B cell (primary cell): ENCODE data around the gene KLHL2. TPM values are rescaled to one million over a fixed set of nuclear protein-coding genes. Genes with fewer than 3 reads are reported as not detected.

Source experiments
- ATAC-seq: fragments of 200-7000 bp; cut with Tn5 transposase; one replicate; pipeline ENCODE4 v1.10.0; 2021; ENCODE audit warnings: low read depth, mild to moderate bottlenecking, moderate number of reproducible peaks, moderate library complexity
- CTCF ChIA-PET: fragments of 350-600 bp; sonication (Branson Sonifier 250); formaldehyde crosslinking; loops from one replicate; lab custom pipeline; 2021; ENCODE audit warnings: antibody characterized with exemption, inconsistent platforms; lab: Charles Lee
- POLR2A ChIA-PET: fragments of 350-600 bp; sonication (Branson Sonifier 250); formaldehyde crosslinking; loops from one replicate; lab custom pipeline; 2021; ENCODE audit warnings: antibody characterized with exemption; lab: Charles Lee
- DNase-seq: peaks from one replicate; pipeline ENCODE4 v3.0.0; 2013
- H2AFZ ChIP-seq: 2 replicates; pipeline ENCODE4 v1.6.1; 2012; ENCODE audit warnings: mild to moderate bottlenecking, low read depth, low read length; ENCODE audit not compliant: insufficient read depth, poor library complexity, severe bottlenecking
- H3K27ac ChIP-seq, 2 donors: 1 replicate in 1 of 2; 2 replicates in 1 of 2; pipeline ENCODE4 v1.5.1; 2012 to 2013; ENCODE audit warnings: low read length in 2 of 2, mild to moderate bottlenecking in 2 of 2, moderate library complexity in 1 of 2
- H3K27me3 ChIP-seq, 4 experiments: fragments of 200-600 bp in 1 of 4; sonication (generic) in 1 of 4; replicated peaks in 1 of 4; 1 replicate in 2 of 4; 2 replicates in 2 of 4; pipeline versions ENCODE4 v1.6.1 to v1.7.0; 2013 to 2016; ENCODE audit warnings: low read length in 3 of 4, mild to moderate bottlenecking in 2 of 4, mixed read lengths in 1 of 4, moderate library complexity in 1 of 4; ENCODE audit not compliant: insufficient read depth in 4 of 4, control insufficient read depth in 3 of 4; ENCODE audit errors: control extremely low read depth in 1 of 4
- H3K36me3 ChIP-seq, 2 experiments: replicated peaks in 1 of 2; 1 replicate in 1 of 2; 2 replicates in 1 of 2; pipeline versions ENCODE4 v1.6.1 to v1.7.1; 2013; ENCODE audit warnings: low read length in 1 of 2; ENCODE audit not compliant: insufficient read depth in 2 of 2, control insufficient read depth in 1 of 2; ENCODE audit errors: control extremely low read depth in 1 of 2, extremely low read depth in 1 of 2
- H3K4me1 ChIP-seq, 2 donors: fragments of 200-600 bp in 1 of 2; sonication (generic) in 1 of 2; 1 replicate in 1 of 2; 2 replicates in 1 of 2; pipeline versions ENCODE4 v1.5.1 to v1.6.1; 2013 to 2017; ENCODE audit warnings: low read length in 2 of 2; ENCODE audit not compliant: control insufficient read depth in 2 of 2, insufficient read depth in 2 of 2
- H3K4me2 ChIP-seq: replicated peaks from 2 replicates; pipeline ENCODE3; 2012; ENCODE audit warnings: mild to moderate bottlenecking, low read depth, low read length; ENCODE audit not compliant: poor library complexity, severe bottlenecking
- H3K4me3 ChIP-seq, 5 experiments: fragments of 200-600 bp in 1 of 5; sonication (generic) in 1 of 5; 1 replicate in 3 of 5; 2 replicates in 2 of 5; pipeline versions ENCODE4 v1.5.1 to v1.7.0; 2011 to 2016; ENCODE audit warnings: low read length in 4 of 5, mild to moderate bottlenecking in 4 of 5, low read depth in 2 of 5, control low read depth in 1 of 5, moderate library complexity in 1 of 5; ENCODE audit not compliant: insufficient read depth in 1 of 5; ENCODE audit errors: control extremely low read depth in 1 of 5, extremely low read depth in 1 of 5
- H3K79me2 ChIP-seq: fragments of 200-600 bp; sonication (generic); one replicate; pipeline ENCODE4 v1.6.0; 2016; ENCODE audit warnings: low read length; ENCODE audit not compliant: control insufficient read depth, insufficient read depth
- H3K9ac ChIP-seq: fragments of 200-600 bp; sonication (generic); 2 replicates; pipeline ENCODE4 v1.6.1; 2017; ENCODE audit warnings: mild to moderate bottlenecking, low read length, moderate library complexity
- H3K9me3 ChIP-seq, 3 donors: one replicate each; pipeline versions ENCODE4 v1.6.1 to v1.7.1; 2013; ENCODE audit warnings: low read length in 2 of 3; ENCODE audit not compliant: control insufficient read depth in 2 of 3, insufficient read depth in 1 of 3; ENCODE audit errors: control extremely low read depth in 1 of 3
- H4K20me1 ChIP-seq: 2 replicates; pipeline ENCODE4 v1.6.0; 2012; ENCODE audit warnings: mild to moderate bottlenecking, low read length; ENCODE audit not compliant: insufficient read depth, control insufficient read depth, poor library complexity, severe bottlenecking
- H3K27ac Mint-ChIP-seq: one replicate; pipeline ENCODE4 v1.8.0; 2021; ENCODE audit warnings: mixed read lengths
- H3K27me3 Mint-ChIP-seq: one replicate; pipeline ENCODE4 v1.8.0; 2021; ENCODE audit warnings: mixed read lengths
- H3K4me1 Mint-ChIP-seq: one replicate; pipeline ENCODE4 v1.8.0; 2021; ENCODE audit warnings: mixed read lengths
- H3K4me3 Mint-ChIP-seq: one replicate; pipeline ENCODE4 v1.8.0; 2021; ENCODE audit warnings: mixed read lengths
- H3K9me3 Mint-ChIP-seq: one replicate; pipeline ENCODE4 v1.8.0; 2022; ENCODE audit warnings: mixed read lengths; ENCODE audit not compliant: insufficient read depth
- EZH2 ChIP-seq: IDR thresholded peaks from 2 replicates; pipeline ENCODE4 v1.6.1; 2012; ENCODE audit warnings: borderline replicate concordance, low read depth, mild to moderate bottlenecking, moderate library complexity, low read length; ENCODE audit not compliant: insufficient read depth, poor library complexity, severe bottlenecking
- WGBS: methylation state at CpG from one replicate; pipeline ENCODE4 v1.1.5; 2013; ENCODE audit warnings: missing lambda C conversion rate; ENCODE audit not compliant: insufficient coverage; 5-methylcytosine and 5-hydroxymethylcytosine counted together
- intact Hi-C: fragments of 100-400 bp; cut with micrococcal nuclease; formaldehyde crosslinking; loops from one replicate; pipeline ENCODE4 v1.10.0; 2022
- polyA plus RNA-seq: library from polyadenylated mRNA; depleted of rRNA; stranded (reverse); fragments of >200 nt; gene quantifications from 2 replicates; pipeline ENCODE4 v1.2.3, GENCODE V29; 2012
- total RNA-seq, 2 donors: library from RNA; stranded (reverse); fragments of 120-200 nt in 1 of 2; gene quantifications; 1 replicate in 1 of 2; 2 replicates in 1 of 2; pipeline versions ENCODE4 v1.2.3 to v1.2.4, GENCODE V29; 2013 to 2022
- TF ChIP-seq, protein P1 (sequence below): fragments of 200-600 bp; IDR thresholded peaks from one replicate; pipeline ENCODE4 v1.8.0; 2022; ENCODE audit warnings: antibody characterized with exemption, mild to moderate bottlenecking

The KLHL2 gene
- total and polyA plus RNA-seq, 2 donors (not counting 1 experiment from before 2014, with no cell fraction given), result 7.8 to 77.5 TPM

DNA sequence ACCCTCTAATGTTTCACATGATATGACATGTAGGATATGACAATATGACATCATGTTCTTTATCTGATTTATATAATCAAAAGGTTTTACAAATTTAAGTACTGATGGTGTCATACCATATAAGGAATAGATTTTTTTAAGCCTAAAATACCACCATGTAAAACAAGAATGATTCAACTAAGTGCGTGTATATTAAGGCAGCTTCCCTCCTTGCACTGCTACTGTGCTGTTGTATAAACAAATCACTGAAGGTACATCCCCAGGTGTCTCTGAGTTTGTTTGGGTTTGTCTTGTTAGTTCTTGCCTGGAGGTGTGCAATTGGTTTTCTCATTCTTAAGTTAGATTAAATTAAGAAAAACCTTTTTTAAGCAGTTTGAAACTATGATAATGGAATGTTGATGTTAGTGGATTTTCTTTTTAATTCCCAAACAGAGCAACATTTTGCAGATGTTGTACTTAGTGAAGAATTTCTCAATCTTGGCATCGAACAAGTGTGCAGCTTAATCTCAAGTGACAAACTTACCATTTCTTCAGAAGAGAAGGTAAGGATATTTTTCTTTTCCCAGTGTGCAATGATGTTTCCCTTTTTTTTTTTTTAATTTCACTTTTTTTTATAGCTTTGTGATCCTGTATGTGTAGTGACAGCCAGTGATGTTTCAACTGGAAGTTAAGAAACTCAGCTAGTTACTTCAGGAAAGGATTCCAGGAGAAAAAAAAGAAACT lies 86.7 kb downstream of the KLHL2 start:
- Mint-ChIP-seq H3K9me3 (no peaks in the 10 kb centered on the region), H3K4me1 (peaks cover 38% of the 10 kb centered on the region), H3K27me3 (no peaks in the 10 kb centered on the region), H3K4me3 (peak overlapping the region; percentile 83), H3K27ac (peak overlapping the region; percentile 85)
- ChIA-PET CTCF (interaction anchor here (0.7 to 1.6 kb wide), 2 partner anchors 30 to 163 kb away, joined by 3 to 4 read pairs; no protein-coding TSS in a partner anchor), POLR2A (no interaction called here)
- peaks cover 22 to 29% of the 10 kb centered on the region in 2 donors for H3K4me1 ChIP-seq
- intact Hi-C loops, result no loop called here
- WGBS, result no CpG with 5 or more reads among the region's 2 CpGs
- peak overlapping the region; percentile 68 for H3K9ac ChIP-seq
- peak overlapping the region; percentile 65 to 91 for H3K27ac ChIP-seq
- H3K4me3 ChIP-seq, result peak overlapping the region in 2 of 5 experiments; percentile 41 to 60
- no peaks in the 10 kb centered on the region for H4K20me1 ChIP-seq
- H3K79me2 ChIP-seq, result peaks cover 18% of the 10 kb centered on the region
- peak overlapping the region; percentile 75 for H3K4me2 ChIP-seq
- TF ChIP-seq, protein P1, sequence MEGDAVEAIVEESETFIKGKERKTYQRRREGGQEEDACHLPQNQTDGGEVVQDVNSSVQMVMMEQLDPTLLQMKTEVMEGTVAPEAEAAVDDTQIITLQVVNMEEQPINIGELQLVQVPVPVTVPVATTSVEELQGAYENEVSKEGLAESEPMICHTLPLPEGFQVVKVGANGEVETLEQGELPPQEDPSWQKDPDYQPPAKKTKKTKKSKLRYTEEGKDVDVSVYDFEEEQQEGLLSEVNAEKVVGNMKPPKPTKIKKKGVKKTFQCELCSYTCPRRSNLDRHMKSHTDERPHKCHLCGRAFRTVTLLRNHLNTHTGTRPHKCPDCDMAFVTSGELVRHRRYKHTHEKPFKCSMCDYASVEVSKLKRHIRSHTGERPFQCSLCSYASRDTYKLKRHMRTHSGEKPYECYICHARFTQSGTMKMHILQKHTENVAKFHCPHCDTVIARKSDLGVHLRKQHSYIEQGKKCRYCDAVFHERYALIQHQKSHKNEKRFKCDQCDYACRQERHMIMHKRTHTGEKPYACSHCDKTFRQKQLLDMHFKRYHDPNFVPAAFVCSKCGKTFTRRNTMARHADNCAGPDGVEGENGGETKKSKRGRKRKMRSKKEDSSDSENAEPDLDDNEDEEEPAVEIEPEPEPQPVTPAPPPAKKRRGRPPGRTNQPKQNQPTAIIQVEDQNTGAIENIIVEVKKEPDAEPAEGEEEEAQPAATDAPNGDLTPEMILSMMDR, result no peak
- no peak for TF ChIP-seq EZH2
- peaks cover 2 to 8% of the 10 kb centered on the region in 2 experiments for H3K36me3 ChIP-seq
- no peak for DNase-seq
- no peaks in the 10 kb centered on the region for H3K9me3 ChIP-seq
- peak overlapping the region; percentile 79 for H2AFZ ChIP-seq
- H3K27me3 ChIP-seq, result no peaks in the 10 kb centered on the region
- ATAC-seq, result no peak

DNA sequence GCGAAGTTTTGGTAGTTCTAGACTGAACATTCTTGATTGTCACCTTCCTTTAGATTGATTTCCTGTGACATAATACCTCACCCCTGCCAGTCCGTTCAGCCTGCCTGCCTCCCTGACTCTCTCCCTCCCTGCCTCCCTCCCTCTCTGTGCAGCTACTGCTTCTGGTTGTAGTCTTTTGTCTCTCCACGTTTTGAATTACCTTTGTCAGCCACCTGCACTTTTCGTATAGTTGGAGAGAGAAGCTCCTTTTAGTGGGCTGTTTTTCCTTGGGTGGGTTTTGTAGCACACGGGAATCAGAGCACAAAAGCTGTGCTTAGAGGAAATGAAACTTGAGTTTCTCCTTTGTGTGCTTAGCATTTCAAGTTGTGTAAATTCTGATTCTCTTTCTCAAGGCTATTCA lies 87.5 kb downstream of the KLHL2 start:
- no peak for TF ChIP-seq EZH2
- TF ChIP-seq, protein P1, result no peak
- peak overlapping the region; percentile 75 for H3K4me2 ChIP-seq
- peaks cover 34% of the 10 kb centered on the region for H3K4me1 Mint-ChIP-seq
- H3K27me3 ChIP-seq, result no peaks in the 10 kb centered on the region
- peak overlapping the region; percentile 65 to 91 for H3K27ac ChIP-seq
- H3K27ac Mint-ChIP-seq, result peak overlapping the region; percentile 85
- H3K36me3 ChIP-seq, result peaks cover 2 to 8% of the 10 kb centered on the region in 2 experiments
- H3K79me2 ChIP-seq, result peaks cover 18% of the 10 kb centered on the region
- H3K27me3 Mint-ChIP-seq, result no peaks in the 10 kb centered on the region
- no peaks in the 10 kb centered on the region for H4K20me1 ChIP-seq
- 17% methylated on average over 1 of the region's 5 CpGs for WGBS
- peak overlapping the region; percentile 23 to 60 (median 44) for H3K4me3 ChIP-seq
- intact Hi-C loops, result no loop called here
- H3K9me3 Mint-ChIP-seq, result no peaks in the 10 kb centered on the region
- H3K4me3 Mint-ChIP-seq, result peak overlapping the region; percentile 83
- POLR2A ChIA-PET, result no interaction called here
- CTCF ChIA-PET, result interaction anchor here (0.7 to 1.6 kb wide), 2 partner anchors 29 to 164 kb away, joined by 3 to 4 read pairs; no protein-coding TSS in a partner anchor
- peak overlapping the region; percentile 79 for H2AFZ ChIP-seq
- peak overlapping the region; percentile 68 for H3K9ac ChIP-seq
- ATAC-seq (peak; percentile 87), DNase-seq (peak; percentile 60)
- H3K9me3 ChIP-seq, result no peaks in the 10 kb centered on the region
- peaks cover 22 to 29% of the 10 kb centered on the region in 2 donors for H3K4me1 ChIP-seq
